Tibial nerve (tissue), 4 donors: ENCODE measurements around the gene PARP2. TPM values are rescaled to one million over a fixed set of nuclear protein-coding genes. Genes with fewer than 3 reads are reported as not detected.

ENCODE experiments used
- DNase-seq, 2 donors: peaks; one replicate each; pipeline ENCODE4 v3.0.0-alpha.2; 2019; ENCODE audit warnings: low spot score in 2 of 2
- H3K27ac ChIP-seq, 4 donors: fragments of 200-600 bp; sonication (generic) in 3 of 4; one replicate each; pipeline ENCODE4 v1.5.1; 2017 to 2019; ENCODE audit warnings: mild to moderate bottlenecking in 1 of 4
- H3K27me3 ChIP-seq, 2 donors: fragments of 200-600 bp; sonication (generic) in 1 of 2; one replicate each; pipeline versions ENCODE4 v1.5.1 to v1.6.0; 2017 to 2019
- H3K36me3 ChIP-seq, 3 donors: fragments of 200-600 bp; sonication (generic); one replicate each; pipeline ENCODE4 v1.5.1; 2018 to 2019
- H3K4me1 ChIP-seq, 4 donors: fragments of 200-600 bp; sonication (generic) in 3 of 4; one replicate each; pipeline ENCODE4 v1.5.1; 2017 to 2019
- H3K4me3 ChIP-seq, 4 donors: fragments of 200-600 bp; sonication (generic) in 3 of 4; one replicate each; pipeline ENCODE4 v1.5.1; 2017 to 2019; ENCODE audit warnings: mild to moderate bottlenecking in 1 of 4, moderate library complexity in 1 of 4
- H3K9me3 ChIP-seq, 4 donors: fragments of 200-600 bp; sonication (generic) in 3 of 4; one replicate each; pipeline ENCODE4 v1.5.1; 2017 to 2019
- CTCF ChIP-seq, 5 experiments: fragments of 200-600 bp in 3 of 5; fragments of 450-650 bp in 2 of 5; sonication (generic) in 3 of 5; IDR thresholded peaks; one replicate each; pipeline ENCODE4 v1.5.1; 2016 to 2019; ENCODE audit warnings: antibody characterized with exemption in 5 of 5, mild to moderate bottlenecking in 3 of 5, moderate library complexity in 2 of 5
- EP300 ChIP-seq, 2 donors: sonication (generic); formaldehyde crosslinking; IDR thresholded peaks; one replicate each; pipeline ENCODE4 v1.6.1; 2017; ENCODE audit warnings: antibody characterized with exemption in 2 of 2, mild to moderate bottlenecking in 1 of 2
- POLR2A ChIP-seq, 2 donors: fragments of 450-650 bp; IDR thresholded peaks; one replicate each; pipeline ENCODE4 v1.6.1; 2017; ENCODE audit warnings: antibody characterized with exemption in 2 of 2, mild to moderate bottlenecking in 2 of 2, moderate library complexity in 2 of 2
- whole genome bisulfite sequencing, 2 donors: methylation state at CpG; one replicate each; pipeline ENCODE4 v1.1.5; 2018; 5-methylcytosine and 5-hydroxymethylcytosine counted together
- total RNA-seq, 4 donors: library from RNA; depleted of rRNA; stranded (reverse); fragments of >200 nt; gene quantifications; one replicate each; pipeline ENCODE4 v1.1.0, GENCODE V29; 2016

PARP2 gene
- total RNA-seq, 4 donors from 2014 or later, result 12.2 to 17.7 (median 15.6) TPM

- Histone ChIP-seq H3K27ac (no peak overlapping the region), H3K36me3 (peaks cover 9 to 100% (median 71%) of the 10 kb centered on the region in 3 donors), H3K27me3 (no peaks in the 10 kb centered on the region), H3K4me3 (no peak overlapping the region), H3K4me1 (no peaks in the 10 kb centered on the region), H3K9me3 (no peaks in the 10 kb centered on the region)
- no peak for TF ChIP-seq CTCF (IDR thresholded peaks at IDR 0.05)
- TF ChIP-seq POLR2A (IDR thresholded peaks at IDR 0.05), result no peak
- TF ChIP-seq EP300 (IDR thresholded peaks at IDR 0.05), result no peak
- no peak for DNase-seq
- 97 to 98% methylated on average over 17 of the region's 17 CpGs for WGBS, 2 donors
Measured at GRCh38 chr14:20386276-20386855, 42.9 kb downstream of the PARP2 start.

- Histone ChIP-seq H3K9me3 (no peaks in the 10 kb centered on the region), H3K27me3 (no peaks in the 10 kb centered on the region), H3K4me1 (no peaks in the 10 kb centered on the region), H3K4me3 (no peak overlapping the region), H3K27ac (no peak overlapping the region), H3K36me3 (peaks cover 9 to 100% (median 65%) of the 10 kb centered on the region in 3 donors)
- no peak for TF ChIP-seq CTCF (IDR thresholded peaks at IDR 0.05)
- TF ChIP-seq POLR2A (IDR thresholded peaks at IDR 0.05), result no peak
- no peak for TF ChIP-seq EP300 (IDR thresholded peaks at IDR 0.05)
- no peak for DNase-seq
- WGBS, 2 donors, result 84 to 90% methylated on average over 6 of the region's 6 CpGs
Measured at GRCh38 chr14:20387576-20387975, 44.1 kb downstream of the PARP2 start.

- no peak overlapping the region for H3K27ac ChIP-seq
- 43 to 48% methylated on average over 4 of the region's 4 CpGs for WGBS, 2 donors
- DNase-seq, result no peak
- TF ChIP-seq CTCF (IDR thresholded peaks at IDR 0.05) (no peak), EP300 (IDR thresholded peaks at IDR 0.05) (no peak), POLR2A (IDR thresholded peaks at IDR 0.05) (no peak)
- no peaks in the 10 kb centered on the region for H3K27me3 ChIP-seq
- H3K4me3 ChIP-seq, result no peak overlapping the region
- peaks cover 9 to 100% (median 59%) of the 10 kb centered on the region in 3 donors for H3K36me3 ChIP-seq
- H3K9me3 ChIP-seq, result no peaks in the 10 kb centered on the region
- no peaks in the 10 kb centered on the region for H3K4me1 ChIP-seq
Measured at GRCh38 chr14:20388159-20388558, 44.7 kb downstream of the PARP2 start.

- H3K27ac ChIP-seq, result no peak overlapping the region
- no peaks in the 10 kb centered on the region for H3K9me3 ChIP-seq
- no peak for TF ChIP-seq POLR2A (IDR thresholded peaks at IDR 0.05)
- no peak for TF ChIP-seq EP300 (IDR thresholded peaks at IDR 0.05)
- TF ChIP-seq CTCF (IDR thresholded peaks at IDR 0.05), result no peak
- peaks cover 0 to 100% (median 48%) of the 10 kb centered on the region in 3 donors for H3K36me3 ChIP-seq
- H3K4me1 ChIP-seq, result no peaks in the 10 kb centered on the region
- H3K4me3 ChIP-seq, result no peak overlapping the region
- no peak for DNase-seq
- WGBS, 2 donors, result 92 to 97% methylated on average over 4 of the region's 4 CpGs
- H3K27me3 ChIP-seq, result no peaks in the 10 kb centered on the region
Measured at GRCh38 chr14:20391505-20391904, 48.1 kb downstream of the PARP2 start.

- Histone ChIP-seq H3K36me3 (peaks cover 2 to 97% (median 29%) of the 10 kb centered on the region in 3 donors), H3K4me1 (no peaks in the 10 kb centered on the region), H3K27ac (no peak overlapping the region), H3K27me3 (no peaks in the 10 kb centered on the region), H3K9me3 (no peaks in the 10 kb centered on the region), H3K4me3 (no peak overlapping the region)
- TF ChIP-seq EP300 (IDR thresholded peaks at IDR 0.05) (no peak), CTCF (IDR thresholded peaks at IDR 0.05) (no peak), POLR2A (IDR thresholded peaks at IDR 0.05) (no peak)
- DNase-seq, result no peak
- 87 to 91% methylated on average over 3 of the region's 3 CpGs for WGBS, 2 donors
Measured at GRCh38 chr14:20397511-20397910, 54.1 kb downstream of the PARP2 start.
